H9 (cell line): ENCODE results near the gene MAEA. TPM values are rescaled to one million over a fixed set of nuclear protein-coding genes. Genes with fewer than 3 reads are reported as not detected.

Experiments
- DNase-seq: peaks from one replicate; pipeline ENCODE4 v3.0.0-alpha.2; 2017
- H2AFZ ChIP-seq: one replicate; pipeline ENCODE4 v1.6.1; 2013; ENCODE audit warnings: mild to moderate bottlenecking, low read length, control low read depth, moderate library complexity
- H2AK5ac ChIP-seq: 2 replicates; pipeline ENCODE4 v1.6.1; 2013; ENCODE audit warnings: low read length, control low read depth, mixed read lengths; ENCODE audit not compliant: insufficient read length
- H2BK120ac ChIP-seq: one replicate; pipeline ENCODE4 v1.6.1; 2013; ENCODE audit warnings: low read depth, mild to moderate bottlenecking, low read length, control low read depth, inconsistent platforms; ENCODE audit not compliant: poor library complexity, severe bottlenecking
- H2BK12ac ChIP-seq: 2 replicates; pipeline ENCODE4 v1.6.1; 2013; ENCODE audit warnings: low read length, control low read depth, mixed read lengths, low read depth; ENCODE audit not compliant: insufficient read length
- H2BK15ac ChIP-seq: 2 replicates; pipeline ENCODE4 v1.6.1; 2013; ENCODE audit warnings: low read depth, low read length, control low read depth
- H2BK20ac ChIP-seq: one replicate; pipeline ENCODE4 v1.6.1; 2013; ENCODE audit warnings: low read depth, mild to moderate bottlenecking, low read length, control low read depth, inconsistent platforms; ENCODE audit not compliant: poor library complexity, severe bottlenecking
- H2BK5ac ChIP-seq: 2 replicates; pipeline ENCODE4 v1.6.1; 2013; ENCODE audit warnings: low read length, control low read depth, mixed read lengths; ENCODE audit not compliant: insufficient read length
- H3K14ac ChIP-seq: 2 replicates; pipeline ENCODE4 v1.6.1; 2013; ENCODE audit warnings: low read length, control low read depth; ENCODE audit not compliant: insufficient read depth
- H3K18ac ChIP-seq: 2 replicates; pipeline ENCODE4 v1.6.1; 2013; ENCODE audit warnings: low read depth, mild to moderate bottlenecking, mixed read lengths, low read length, control low read depth; ENCODE audit not compliant: insufficient read length
- H3K23ac ChIP-seq: 2 replicates; pipeline ENCODE4 v1.6.1; 2013; ENCODE audit warnings: low read length, control low read depth, mixed read lengths, low read depth; ENCODE audit not compliant: insufficient read length
- H3K23me2 ChIP-seq: 2 replicates; pipeline ENCODE4 v1.6.1; 2013; ENCODE audit warnings: low read depth, mild to moderate bottlenecking, mixed read lengths, low read length, control low read depth; ENCODE audit not compliant: insufficient read length, poor library complexity, severe bottlenecking
- H3K27ac ChIP-seq: 2 replicates; pipeline ENCODE4 v1.5.1; 2013; ENCODE audit warnings: low read length, control low read depth, mixed read lengths, low read depth; ENCODE audit not compliant: insufficient read length
- H3K27me3 ChIP-seq: 2 replicates; pipeline ENCODE4 v1.6.1; 2013; ENCODE audit warnings: low read length, control low read depth, inconsistent platforms; ENCODE audit not compliant: insufficient read depth
- H3K4ac ChIP-seq: 2 replicates; pipeline ENCODE4 v1.6.1; 2013; ENCODE audit warnings: low read depth, mild to moderate bottlenecking, control low read depth, inconsistent platforms, low read length, moderate library complexity
- H3K4me1 ChIP-seq: 2 replicates; pipeline ENCODE4 v1.6.1; 2013; ENCODE audit warnings: low read length, control low read depth, inconsistent platforms; ENCODE audit not compliant: insufficient read depth
- H3K4me2 ChIP-seq: 2 replicates; pipeline ENCODE4 v1.6.1; 2013; ENCODE audit warnings: low read length, control low read depth, mixed read lengths; ENCODE audit not compliant: insufficient read length, insufficient read depth
- H3K56ac ChIP-seq: 2 replicates; pipeline ENCODE4 v1.6.1; 2013; ENCODE audit warnings: low read depth, mild to moderate bottlenecking, mixed read lengths, low read length, control low read depth; ENCODE audit not compliant: insufficient read length
- H3K79me1 ChIP-seq: 2 replicates; pipeline ENCODE4 v1.6.1; 2013; ENCODE audit warnings: low read depth, mild to moderate bottlenecking, moderate library complexity, low read length, control low read depth, inconsistent platforms; ENCODE audit not compliant: insufficient read depth, poor library complexity, severe bottlenecking
- H3K79me2 ChIP-seq: 2 replicates; pipeline ENCODE4 v1.6.1; 2013; ENCODE audit warnings: low read length, control low read depth, inconsistent platforms; ENCODE audit not compliant: insufficient read depth
- H3K9ac ChIP-seq: 2 replicates; pipeline ENCODE4 v1.6.1; 2013; ENCODE audit warnings: low read length, control low read depth, mixed read lengths; ENCODE audit not compliant: insufficient read length; ENCODE audit errors: extremely low read depth
- H3K9me3 ChIP-seq: one replicate; pipeline ENCODE4 v1.6.1; 2013; ENCODE audit warnings: low read depth, low read length, inconsistent platforms; ENCODE audit not compliant: control insufficient read depth
- H3T11ph ChIP-seq: one replicate; pipeline ENCODE4 v1.6.1; 2013; ENCODE audit warnings: mild to moderate bottlenecking, low read length, control low read depth, inconsistent platforms
- H4K20me1 ChIP-seq: one replicate; pipeline ENCODE4 v1.6.1; 2013; ENCODE audit not compliant: control insufficient read depth, insufficient read length, insufficient read depth
- H4K5ac ChIP-seq: 2 replicates; pipeline ENCODE4 v1.6.1; 2013; ENCODE audit warnings: low read depth, mild to moderate bottlenecking, mixed read lengths, low read length, control low read depth; ENCODE audit not compliant: insufficient read length
- H4K8ac ChIP-seq: replicated peaks from 2 replicates; pipeline ENCODE4 v1.6.1; 2013; ENCODE audit warnings: low read length, control low read depth, mixed read lengths, low read depth; ENCODE audit not compliant: insufficient read length
- H4K91ac ChIP-seq: 2 replicates; pipeline ENCODE4 v1.6.1; 2013; ENCODE audit warnings: low read depth, mild to moderate bottlenecking, moderate library complexity, mixed read lengths, low read length, control low read depth; ENCODE audit not compliant: insufficient read length
- H3K27ac Mint-ChIP-seq, 3 experiments: 2 replicates in 2 of 3; 3 replicates in 1 of 3; pipeline ENCODE4 v1.8.0; 2020 to 2021; ENCODE audit warnings: mixed read lengths in 3 of 3, mild to moderate bottlenecking in 1 of 3, moderate library complexity in 1 of 3
- H3K27me3 Mint-ChIP-seq: 2 replicates; pipeline ENCODE4 v1.8.0; 2021; ENCODE audit warnings: low read depth, mild to moderate bottlenecking, moderate library complexity, mixed read lengths
- H3K36me3 Mint-ChIP-seq, 3 experiments: 2 replicates in 2 of 3; 3 replicates in 1 of 3; pipeline ENCODE4 v1.8.0; 2020 to 2021; ENCODE audit warnings: low read depth in 3 of 3, mixed read lengths in 3 of 3; ENCODE audit not compliant: insufficient read depth in 1 of 3
- H3K4me1 Mint-ChIP-seq, 2 experiments: 2 replicates each; pipeline ENCODE4 v1.8.0; 2020; ENCODE audit warnings: mixed read lengths in 2 of 2
- H3K4me3 Mint-ChIP-seq, 2 experiments: 2 replicates in 1 of 2; 3 replicates in 1 of 2; pipeline ENCODE4 v1.8.0; 2020 to 2021; ENCODE audit warnings: mild to moderate bottlenecking in 2 of 2, mixed read lengths in 2 of 2, moderate library complexity in 1 of 2
- H3K9me3 Mint-ChIP-seq, 2 experiments: 2 replicates in 1 of 2; 3 replicates in 1 of 2; pipeline ENCODE4 v1.8.0; 2020; ENCODE audit warnings: mild to moderate bottlenecking in 2 of 2, mixed read lengths in 2 of 2, moderate library complexity in 1 of 2
- CTCF ChIP-seq: fragments of 200-600 bp; sonication (generic); conservative IDR thresholded peaks from 3 replicates; pipeline ENCODE4 v1.8.0; 2021; ENCODE audit warnings: antibody characterized with exemption, mild to moderate bottlenecking
- total RNA-seq: library from RNA; stranded (reverse); gene quantifications from 2 replicates; pipeline ENCODE4 v1.2.1, GENCODE V29; 2021

The MAEA gene
- total RNA-seq, 1 experiment from 2014 or later = 85.6 TPM

- Histone ChIP-seq H3T11ph (no peak overlapping the region), H3K27ac (no peak overlapping the region), H2BK12ac (no peak overlapping the region), H2BK15ac (no peak overlapping the region), H3K27me3 (no peaks in the 10 kb centered on the region), H4K91ac (no peak overlapping the region), H2BK5ac (no peak overlapping the region), H4K5ac (no peak overlapping the region), H4K8ac (no peak overlapping the region), H2AK5ac (no peak overlapping the region), H3K9ac (no peak overlapping the region), H4K20me1 (no peaks in the 10 kb centered on the region), H3K14ac (no peak overlapping the region), H3K79me1 (no peaks in the 10 kb centered on the region), H3K4me2 (no peak overlapping the region), H3K23me2 (no peaks in the 10 kb centered on the region), H3K23ac (no peak overlapping the region), H2BK120ac (no peak overlapping the region), H3K56ac (no peak overlapping the region), H3K4me1 (no peaks in the 10 kb centered on the region), H2BK20ac (no peak overlapping the region), H3K9me3 (no peaks in the 10 kb centered on the region), H3K79me2 (no peaks in the 10 kb centered on the region), H3K18ac (no peak overlapping the region), H2AFZ (no peak overlapping the region), H3K4ac (no peak overlapping the region)
- Mint-ChIP-seq H3K4me1 (no peaks in the 10 kb centered on the region), H3K4me3 (no peak overlapping the region), H3K9me3 (peaks cover 51 to 52% of the 10 kb centered on the region in 2 experiments), H3K27me3 (peaks cover 6% of the 10 kb centered on the region), H3K27ac (no peak overlapping the region), H3K36me3 (peaks cover 5 to 19% (median 6%) of the 10 kb centered on the region in 3 experiments; a peak in 5 of 7 replicates)
- no peak for DNase-seq
- no peak for TF ChIP-seq CTCF
Measured at GRCh38 chr4:1269209-1269608, 20.5 kb upstream of the MAEA start.
